Peyer's patch (tissue), 4 donors: Measurements from ENCODE around the gene C17orf75.

Experiments used
- POLR2A ChIP-seq, 2 donors: fragments of 450-650 bp; IDR thresholded peaks; one replicate each; pipeline ENCODE4 v1.5.1; 2017; ENCODE audit warnings: antibody characterized with exemption in 2 of 2, mild to moderate bottlenecking in 2 of 2, moderate library complexity in 2 of 2
- TF ChIP-seq, protein P1 (sequence below), 6 experiments: fragments of 450-650 bp in 4 of 6; fragments of 200-600 bp in 2 of 6; sonication (generic) in 1 of 6; IDR thresholded peaks; one replicate each; pipeline ENCODE4 v1.5.1; 2017 to 2019; ENCODE audit warnings: antibody characterized with exemption in 6 of 6, mild to moderate bottlenecking in 3 of 6, moderate library complexity in 1 of 6

DNA sequence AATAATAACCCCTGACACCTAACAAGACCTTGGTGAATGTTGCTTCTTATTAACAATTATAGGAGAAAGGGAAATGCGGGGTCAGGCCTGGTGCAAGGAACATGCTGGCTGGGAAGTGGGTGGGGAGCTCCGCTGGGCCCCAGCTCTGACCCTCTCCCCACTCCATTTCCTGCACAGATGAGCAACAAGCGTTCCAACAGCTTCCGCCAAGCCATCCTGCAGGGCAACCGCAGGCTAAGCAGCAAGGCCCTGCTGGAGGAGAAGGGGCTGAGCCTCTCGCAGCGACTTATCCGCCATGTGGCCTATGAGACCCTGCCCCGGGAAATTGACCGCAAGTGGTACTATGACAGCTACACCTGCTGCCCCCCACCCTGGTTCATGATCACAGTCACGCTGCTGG lies 53.4 kb downstream of the C17orf75 start:
- TF ChIP-seq, protein P1, sequence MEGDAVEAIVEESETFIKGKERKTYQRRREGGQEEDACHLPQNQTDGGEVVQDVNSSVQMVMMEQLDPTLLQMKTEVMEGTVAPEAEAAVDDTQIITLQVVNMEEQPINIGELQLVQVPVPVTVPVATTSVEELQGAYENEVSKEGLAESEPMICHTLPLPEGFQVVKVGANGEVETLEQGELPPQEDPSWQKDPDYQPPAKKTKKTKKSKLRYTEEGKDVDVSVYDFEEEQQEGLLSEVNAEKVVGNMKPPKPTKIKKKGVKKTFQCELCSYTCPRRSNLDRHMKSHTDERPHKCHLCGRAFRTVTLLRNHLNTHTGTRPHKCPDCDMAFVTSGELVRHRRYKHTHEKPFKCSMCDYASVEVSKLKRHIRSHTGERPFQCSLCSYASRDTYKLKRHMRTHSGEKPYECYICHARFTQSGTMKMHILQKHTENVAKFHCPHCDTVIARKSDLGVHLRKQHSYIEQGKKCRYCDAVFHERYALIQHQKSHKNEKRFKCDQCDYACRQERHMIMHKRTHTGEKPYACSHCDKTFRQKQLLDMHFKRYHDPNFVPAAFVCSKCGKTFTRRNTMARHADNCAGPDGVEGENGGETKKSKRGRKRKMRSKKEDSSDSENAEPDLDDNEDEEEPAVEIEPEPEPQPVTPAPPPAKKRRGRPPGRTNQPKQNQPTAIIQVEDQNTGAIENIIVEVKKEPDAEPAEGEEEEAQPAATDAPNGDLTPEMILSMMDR (IDR thresholded peaks at IDR 0.05), result no peak
- TF ChIP-seq POLR2A (IDR thresholded peaks at IDR 0.05), result no peak
